Activated naive CD8-positive, alpha-beta T cell (primary cell): ENCODE results near the gene ZSCAN10.
A peak's percentile ranks its signal among the peaks of the same experiment; 100 is the strongest.
"Not testable (repeated sequence)": the region's sequence is repeated elsewhere in the genome, so short reads cannot be mapped to it uniquely, and the experiment has no call there.

Experiments
- H3K27ac Mint-ChIP-seq: one replicate; pipeline ENCODE4 v1.8.0; 2021; ENCODE audit warnings: mixed read lengths
- H3K27me3 Mint-ChIP-seq: one replicate; pipeline ENCODE4 v1.8.0; 2021; ENCODE audit warnings: mixed read lengths
- H3K36me3 Mint-ChIP-seq: one replicate; pipeline ENCODE4 v1.8.0; 2021; ENCODE audit warnings: mixed read lengths
- H3K4me1 Mint-ChIP-seq: one replicate; pipeline ENCODE4 v1.8.0; 2021; ENCODE audit warnings: low read depth, mixed read lengths
- H3K4me3 Mint-ChIP-seq: one replicate; pipeline ENCODE4 v1.8.0; 2021; ENCODE audit warnings: mild to moderate bottlenecking, mixed read lengths
- H3K9me3 Mint-ChIP-seq: one replicate; pipeline ENCODE4 v1.8.0; 2021; ENCODE audit warnings: low read depth, mixed read lengths

The ZSCAN10 gene

DNA sequence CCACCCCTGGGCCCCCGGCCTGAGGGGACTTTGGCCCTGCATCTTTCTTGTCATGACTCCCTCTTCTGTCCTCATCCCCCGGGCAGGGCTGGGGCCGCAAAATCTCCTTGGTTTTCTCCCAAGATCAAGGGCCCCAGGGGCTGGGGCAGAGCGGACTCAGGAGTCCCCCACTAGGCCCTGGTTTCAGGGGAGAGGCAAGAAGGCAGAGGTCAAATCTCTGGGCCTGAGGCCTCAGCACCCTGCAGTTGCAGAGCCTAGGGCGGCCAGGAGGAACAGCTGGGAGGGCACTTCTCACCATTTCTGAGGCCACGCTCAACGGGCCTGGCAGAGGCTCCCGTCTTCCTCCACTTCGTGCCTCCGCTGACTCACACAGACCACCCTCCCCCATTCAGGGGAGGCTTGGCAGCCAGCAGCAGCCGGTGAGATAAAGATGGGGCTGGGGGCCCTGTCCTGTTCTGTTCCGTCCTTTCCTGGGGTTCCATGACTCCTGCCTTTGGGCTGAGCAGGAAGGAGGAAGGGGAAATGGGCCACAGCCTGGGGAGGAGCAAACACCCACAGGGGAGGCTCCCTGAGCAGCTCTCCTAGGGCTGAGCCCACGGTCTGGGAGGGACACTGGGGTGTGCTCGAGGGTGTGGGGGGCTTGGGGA is 12.4 kb downstream of the ZSCAN10 start:
- no peak overlapping the region for H3K4me3 Mint-ChIP-seq
- no peaks in the 10 kb centered on the region for H3K36me3 Mint-ChIP-seq
- no peak overlapping the region for H3K27ac Mint-ChIP-seq
- H3K27me3 Mint-ChIP-seq, result no peaks in the 10 kb centered on the region
- peaks cover 36% of the 10 kb centered on the region for H3K4me1 Mint-ChIP-seq
- no peaks in the 10 kb centered on the region for H3K9me3 Mint-ChIP-seq

GRCh38 chr16:3085868-3086595 is 13.1 kb downstream of the ZSCAN10 start:
- Mint-ChIP-seq H3K27me3 (no peaks in the 10 kb centered on the region), H3K9me3 (no peaks in the 10 kb centered on the region), H3K36me3 (no peaks in the 10 kb centered on the region), H3K27ac (no peak overlapping the region), H3K4me1 (peaks cover 35% of the 10 kb centered on the region), H3K4me3 (no peak overlapping the region)

DNA sequence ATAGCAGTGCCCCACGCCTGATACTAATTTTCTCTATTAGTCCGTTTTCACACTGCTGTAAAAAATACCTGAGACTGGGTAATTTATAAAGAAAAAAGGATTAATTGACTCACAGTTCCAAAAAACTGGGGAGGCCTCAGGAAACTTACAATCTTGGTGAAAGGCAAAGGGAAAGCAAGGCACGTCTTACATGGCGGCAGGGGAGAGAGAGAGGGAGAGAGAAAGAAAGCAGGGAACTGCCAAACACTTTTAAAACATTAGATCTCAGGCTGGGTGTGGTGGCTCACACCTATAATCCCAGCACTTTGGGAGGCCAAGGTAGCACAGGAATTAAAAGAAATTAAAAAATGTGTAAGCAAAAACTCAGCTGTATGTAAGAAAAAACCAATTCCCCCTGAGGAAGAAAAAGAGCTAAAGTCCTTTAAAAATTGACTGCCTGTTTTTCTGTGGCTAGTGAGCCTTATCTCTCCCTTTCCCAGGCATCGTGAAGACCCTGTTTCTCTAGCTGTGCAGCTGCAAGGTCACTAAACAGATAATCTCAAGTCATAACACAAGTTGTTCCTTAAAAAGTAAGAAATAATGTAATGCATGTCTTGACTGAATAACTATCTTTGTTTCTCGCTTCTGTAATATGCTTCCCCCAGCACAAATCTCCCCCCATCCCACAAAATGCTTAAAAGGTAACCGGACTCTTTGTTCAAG is 14.0 kb downstream of the ZSCAN10 start:
- Mint-ChIP-seq H3K4me1 (peaks cover 37% of the 10 kb centered on the region), H3K9me3 (no peaks in the 10 kb centered on the region), H3K36me3 (no peaks in the 10 kb centered on the region), H3K4me3 (no peak overlapping the region), H3K27ac (no peak overlapping the region), H3K27me3 (no peaks in the 10 kb centered on the region)

- H3K36me3 Mint-ChIP-seq, result no peaks in the 10 kb centered on the region
- H3K4me1 Mint-ChIP-seq, result peaks cover 42% of the 10 kb centered on the region
- H3K4me3 Mint-ChIP-seq, result no peak overlapping the region
- no peaks in the 10 kb centered on the region for H3K27me3 Mint-ChIP-seq
- no peaks in the 10 kb centered on the region for H3K9me3 Mint-ChIP-seq
- no peak overlapping the region for H3K27ac Mint-ChIP-seq
Observed at GRCh38 chr16:3084491-3084890, 14.6 kb downstream of the ZSCAN10 start.

DNA sequence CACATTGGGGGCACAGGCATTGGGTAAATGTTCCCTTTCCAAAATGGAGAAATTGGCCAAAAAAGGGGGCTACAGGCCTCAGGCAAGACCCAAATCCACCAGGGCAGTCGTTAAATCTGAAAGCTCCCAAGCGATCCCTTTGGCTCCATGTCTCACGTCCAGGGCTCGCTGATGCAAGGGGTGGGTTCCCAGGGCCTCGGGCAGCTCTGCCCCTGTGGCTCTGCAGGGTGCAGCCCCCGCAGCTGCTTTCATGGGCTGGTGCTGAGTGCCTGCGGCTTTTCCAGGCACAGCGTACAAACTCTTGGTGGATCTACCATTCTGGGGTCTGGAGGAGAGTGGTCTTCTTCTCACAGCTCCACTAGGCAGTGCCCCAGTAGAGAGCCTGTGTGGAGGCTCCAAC is 15.7 kb downstream of the ZSCAN10 start:
- H3K9me3 Mint-ChIP-seq, H3K36me3 Mint-ChIP-seq, H3K27me3 Mint-ChIP-seq, H3K4me3 Mint-ChIP-seq, H3K27ac Mint-ChIP-seq: not testable (repeated sequence)
- H3K4me1 Mint-ChIP-seq, result peaks cover 45% of the 10 kb centered on the region

DNA sequence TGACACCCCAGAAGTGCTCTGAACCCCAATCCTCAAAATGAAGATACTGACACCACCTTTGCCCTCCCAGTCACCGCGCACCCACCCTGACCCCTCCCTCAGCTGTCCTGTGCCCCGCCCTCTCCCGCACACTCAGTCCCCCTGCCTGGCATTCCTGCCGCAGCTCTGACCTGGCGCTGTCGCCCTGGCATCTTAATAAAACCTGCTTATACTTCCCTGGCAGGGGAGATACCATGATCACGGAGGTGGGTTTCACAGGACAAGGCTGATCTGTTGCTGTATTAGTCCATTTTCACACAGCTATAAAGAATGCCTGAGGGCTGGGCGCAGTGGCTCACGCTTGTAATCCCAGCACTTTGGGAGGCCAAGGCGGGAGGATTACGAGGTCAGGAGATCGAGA is 17.1 kb downstream of the ZSCAN10 start:
- peaks cover 50% of the 10 kb centered on the region for H3K4me1 Mint-ChIP-seq
- H3K4me3 Mint-ChIP-seq, H3K9me3 Mint-ChIP-seq, H3K27me3 Mint-ChIP-seq, H3K36me3 Mint-ChIP-seq, H3K27ac Mint-ChIP-seq: not testable (repeated sequence)

GRCh38 chr16:3080024-3080423 is 19.1 kb downstream of the ZSCAN10 start:
- peaks cover 5% of the 10 kb centered on the region for H3K36me3 Mint-ChIP-seq
- H3K4me1 Mint-ChIP-seq, result peaks cover 60% of the 10 kb centered on the region

DNA sequence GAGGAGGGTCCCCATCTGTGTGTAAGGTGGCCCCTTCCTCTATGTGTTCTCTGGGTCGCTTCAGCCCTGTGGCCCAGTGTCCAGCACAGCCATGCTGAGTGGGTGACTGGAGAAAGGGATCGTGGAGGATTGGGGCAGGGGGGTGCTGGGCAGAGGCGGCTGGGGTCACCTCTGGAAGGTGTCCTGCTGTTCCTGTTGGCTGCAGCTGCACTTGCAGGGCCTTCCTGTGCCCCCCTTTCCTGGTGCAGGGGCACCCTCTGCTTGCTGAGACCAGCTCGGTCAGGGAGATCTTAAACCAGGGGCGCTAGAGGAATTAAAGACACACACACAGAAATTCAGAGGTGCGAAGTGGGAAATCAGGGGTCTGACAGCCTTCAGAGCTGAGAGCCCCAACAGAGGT is 22.5 kb downstream of the ZSCAN10 start:
- peaks cover 77% of the 10 kb centered on the region for H3K4me1 Mint-ChIP-seq
- H3K9me3 Mint-ChIP-seq, result no peaks in the 10 kb centered on the region
- peak overlapping the region; percentile 99 for H3K27ac Mint-ChIP-seq
- H3K4me3 Mint-ChIP-seq, result peak overlapping the region; percentile 49
- peaks cover 5% of the 10 kb centered on the region for H3K36me3 Mint-ChIP-seq
- H3K27me3 Mint-ChIP-seq, result no peaks in the 10 kb centered on the region

More at GRCh38 chr16:3080024-3080423, 19.1 kb downstream of the ZSCAN10 start:
- Mint-ChIP-seq H3K27me3 (no peaks in the 10 kb centered on the region), H3K4me3 (no peak overlapping the region), H3K9me3 (no peaks in the 10 kb centered on the region), H3K27ac (peak overlapping the region; percentile 30)

DNA sequence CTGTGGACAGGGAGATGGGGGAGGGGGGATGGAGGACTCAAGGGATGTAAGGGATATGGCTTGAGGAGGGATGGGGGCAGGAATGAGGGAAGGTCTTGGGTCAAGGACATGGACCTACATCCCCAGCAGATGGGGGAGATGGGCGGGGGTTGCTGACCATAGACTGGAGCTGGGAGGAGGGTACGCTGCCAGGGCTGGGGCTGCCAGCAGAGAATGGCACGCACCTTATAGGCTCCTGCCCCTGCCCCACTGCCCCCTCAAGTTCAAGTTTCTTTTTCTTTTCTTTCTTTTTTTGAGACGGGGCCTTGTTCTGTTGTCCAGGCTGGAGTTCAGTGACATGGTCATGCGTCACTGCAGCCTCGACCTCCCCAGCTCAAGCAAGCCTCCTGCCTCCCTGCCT is 23.1 kb downstream of the ZSCAN10 start:
- Mint-ChIP-seq H3K4me1 (peaks cover 78% of the 10 kb centered on the region), H3K27ac (peak overlapping the region; percentile 99)
- H3K4me3 Mint-ChIP-seq, H3K36me3 Mint-ChIP-seq, H3K9me3 Mint-ChIP-seq, H3K27me3 Mint-ChIP-seq: not testable (repeated sequence)

- peaks cover 5% of the 10 kb centered on the region for H3K36me3 Mint-ChIP-seq
- no peaks in the 10 kb centered on the region for H3K9me3 Mint-ChIP-seq
- H3K27ac Mint-ChIP-seq, result peak overlapping the region; percentile 99
Observed at GRCh38 chr16:3075523-3075915, 23.6 kb downstream of the ZSCAN10 start.

GRCh38 chr16:3074860-3075522 is 24.1 kb downstream of the ZSCAN10 start:
- Mint-ChIP-seq H3K27ac (peak overlapping the region; percentile 99), H3K4me3 (peak overlapping the region; percentile 74), H3K4me1 (peaks cover 81% of the 10 kb centered on the region), H3K27me3 (no peaks in the 10 kb centered on the region), H3K9me3 (no peaks in the 10 kb centered on the region), H3K36me3 (peaks cover 8% of the 10 kb centered on the region)

More at GRCh38 chr16:3075523-3075915, 23.6 kb downstream of the ZSCAN10 start:
- H3K4me1 Mint-ChIP-seq, result peaks cover 77% of the 10 kb centered on the region
- H3K27me3 Mint-ChIP-seq, result no peaks in the 10 kb centered on the region
- peak overlapping the region; percentile 74 for H3K4me3 Mint-ChIP-seq

GRCh38 chr16:3073448-3073847 is 25.6 kb downstream of the ZSCAN10 start:
- Mint-ChIP-seq H3K4me1 (peaks cover 78% of the 10 kb centered on the region), H3K27ac (peak overlapping the region; percentile 99), H3K36me3 (peaks cover 12% of the 10 kb centered on the region), H3K27me3 (no peaks in the 10 kb centered on the region), H3K9me3 (no peaks in the 10 kb centered on the region), H3K4me3 (peak overlapping the region; percentile 74)

DNA sequence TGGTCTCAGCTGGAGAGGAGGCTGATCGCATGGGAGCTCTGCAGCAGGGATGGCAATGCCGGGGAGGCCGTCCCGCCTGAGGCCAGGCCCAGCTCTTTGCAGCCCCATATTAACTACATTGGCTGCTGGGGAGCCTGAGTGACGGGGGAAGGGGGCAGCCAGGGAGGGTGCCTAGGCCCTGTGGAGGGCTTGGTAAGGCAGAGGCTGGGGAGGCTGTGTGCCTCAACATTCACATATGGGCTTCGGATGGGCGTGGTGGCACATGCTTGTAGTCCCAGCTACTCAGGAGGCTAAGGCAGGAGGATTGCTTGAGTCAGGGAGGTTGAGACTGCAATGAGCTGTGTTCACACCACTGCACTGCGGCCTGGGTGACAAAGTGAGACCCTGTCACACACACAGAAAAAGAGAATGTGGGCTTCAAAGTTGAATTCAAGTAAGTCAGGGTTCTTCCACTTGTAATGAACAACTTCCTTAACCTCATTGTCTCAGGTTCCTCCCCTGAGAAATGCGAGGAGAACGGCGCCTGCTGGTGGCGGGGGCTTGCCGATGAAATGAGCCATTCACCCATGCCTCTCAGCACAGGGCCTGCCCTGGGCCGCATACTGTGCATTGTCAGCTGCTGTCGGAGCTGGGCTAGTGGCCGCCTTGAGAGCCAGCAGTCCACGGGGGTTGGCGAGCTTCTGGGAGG is 26.4 kb downstream of the ZSCAN10 start:
- H3K27ac Mint-ChIP-seq, result peak overlapping the region; percentile 99
- H3K4me1 Mint-ChIP-seq, result peaks cover 75% of the 10 kb centered on the region
- H3K4me3 Mint-ChIP-seq, H3K9me3 Mint-ChIP-seq, H3K27me3 Mint-ChIP-seq: not testable (repeated sequence)
- H3K36me3 Mint-ChIP-seq, result peaks cover 11% of the 10 kb centered on the region

DNA sequence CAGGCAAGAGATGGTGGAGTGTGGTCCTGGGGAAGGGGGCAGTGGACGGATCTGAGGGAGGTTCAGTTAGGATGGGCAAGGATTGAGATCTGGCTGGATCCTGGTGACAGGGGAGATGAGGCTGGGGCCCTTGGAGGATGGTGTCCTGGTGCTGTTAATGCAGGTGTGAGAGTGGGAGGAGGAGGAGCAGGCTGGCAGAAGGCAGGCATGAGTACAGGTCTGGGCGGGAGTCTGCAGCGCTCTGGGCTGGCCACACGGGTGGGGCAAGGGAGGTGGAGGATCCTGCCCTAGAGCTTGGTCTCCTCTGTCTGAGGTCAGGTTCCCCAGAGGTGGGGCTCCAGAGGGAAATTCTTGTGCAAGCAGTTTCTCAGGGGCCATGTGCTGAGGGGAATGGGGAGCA is 26.9 kb downstream of the ZSCAN10 start:
- H3K4me1 Mint-ChIP-seq, result peaks cover 72% of the 10 kb centered on the region
- H3K9me3 Mint-ChIP-seq, H3K27me3 Mint-ChIP-seq, H3K4me3 Mint-ChIP-seq: not testable (repeated sequence)
- H3K36me3 Mint-ChIP-seq, result peaks cover 13% of the 10 kb centered on the region
- H3K27ac Mint-ChIP-seq, result peak overlapping the region; percentile 46
